HFFc6 (cell line): ENCODE measurements around the gene PHLDA3. TPM values are rescaled to one million over a fixed set of nuclear protein-coding genes. Genes with fewer than 3 reads are reported as not detected.

Experiments
- DNase-seq: peaks from one replicate; pipeline ENCODE4 v3.0.0-alpha.2; 2018
- H3K27ac Mint-ChIP-seq: 2 replicates; pipeline ENCODE4 v1.8.0; 2020; ENCODE audit warnings: mild to moderate bottlenecking, mixed read lengths
- H3K27me3 Mint-ChIP-seq: 2 replicates; pipeline ENCODE4 v1.8.0; 2021; ENCODE audit warnings: mild to moderate bottlenecking, moderate library complexity, mixed read lengths; ENCODE audit not compliant: insufficient read depth
- H3K36me3 Mint-ChIP-seq: 2 replicates; pipeline ENCODE4 v1.8.0; 2021; ENCODE audit warnings: low read depth, mixed read lengths
- H3K4me1 Mint-ChIP-seq: 2 replicates; pipeline ENCODE4 v1.8.0; 2020; ENCODE audit warnings: low read depth, mixed read lengths
- H3K4me3 Mint-ChIP-seq: 2 replicates; pipeline ENCODE4 v1.8.0; 2020; ENCODE audit warnings: mild to moderate bottlenecking, moderate library complexity, mixed read lengths
- H3K9me3 Mint-ChIP-seq: 2 replicates; pipeline ENCODE4 v1.8.0; 2020; ENCODE audit warnings: mild to moderate bottlenecking, mixed read lengths
- CTCF ChIP-seq: fragments of 200-600 bp; sonication (generic); IDR thresholded peaks from 2 replicates; pipeline ENCODE4 v1.5.0; 2021; ENCODE audit warnings: antibody characterized with exemption, mild to moderate bottlenecking
- total RNA-seq, 6 experiments: library from RNA; stranded (reverse); fragmentation: NEBNext Ultra II Directional; extraction: Animal tissue kit (Norgen Biotek cat#: 25700); gene quantifications; 2 replicates in 1 of 6; 3 replicates in 5 of 6; pipeline ENCODE4 v1.2.3, GENCODE V29; 2021

Gene PHLDA3
- total RNA-seq, 6 experiments from 2014 or later, result 101 to 113 (median 108) TPM

DNA sequence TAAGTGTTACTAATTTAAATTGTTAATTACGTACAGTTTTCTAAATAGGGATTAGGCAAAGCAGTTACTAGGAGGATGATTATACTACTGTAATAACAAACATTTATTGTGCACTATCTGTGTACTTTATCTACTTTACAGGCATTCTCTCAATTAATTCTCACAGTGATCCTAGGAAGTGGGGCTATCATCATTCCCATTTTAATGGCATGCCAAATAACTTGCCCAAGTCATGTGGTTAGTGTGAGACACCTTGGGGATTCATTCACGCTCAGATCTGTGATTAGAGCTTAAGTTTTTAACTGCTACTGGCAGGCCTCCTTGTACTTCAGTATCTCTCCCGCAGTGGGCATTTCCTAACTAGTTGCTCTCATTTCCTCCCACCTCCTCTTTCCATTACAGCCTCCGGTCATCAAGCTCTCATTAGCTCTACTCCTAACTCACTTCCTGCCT is 11.5 kb downstream of the PHLDA3 start:
- peaks cover 3% of the 10 kb centered on the region for H3K27me3 Mint-ChIP-seq
- no peak for DNase-seq
- H3K27ac Mint-ChIP-seq, result peak overlapping the region; percentile 97
- TF ChIP-seq CTCF, result no peak
- H3K9me3 Mint-ChIP-seq, result no peaks in the 10 kb centered on the region
- no peaks in the 10 kb centered on the region; the same call in 1 of the 2 replicates for H3K36me3 Mint-ChIP-seq
- H3K4me1 Mint-ChIP-seq, result peaks cover 83% of the 10 kb centered on the region
- peak overlapping the region; percentile 55 for H3K4me3 Mint-ChIP-seq

DNA sequence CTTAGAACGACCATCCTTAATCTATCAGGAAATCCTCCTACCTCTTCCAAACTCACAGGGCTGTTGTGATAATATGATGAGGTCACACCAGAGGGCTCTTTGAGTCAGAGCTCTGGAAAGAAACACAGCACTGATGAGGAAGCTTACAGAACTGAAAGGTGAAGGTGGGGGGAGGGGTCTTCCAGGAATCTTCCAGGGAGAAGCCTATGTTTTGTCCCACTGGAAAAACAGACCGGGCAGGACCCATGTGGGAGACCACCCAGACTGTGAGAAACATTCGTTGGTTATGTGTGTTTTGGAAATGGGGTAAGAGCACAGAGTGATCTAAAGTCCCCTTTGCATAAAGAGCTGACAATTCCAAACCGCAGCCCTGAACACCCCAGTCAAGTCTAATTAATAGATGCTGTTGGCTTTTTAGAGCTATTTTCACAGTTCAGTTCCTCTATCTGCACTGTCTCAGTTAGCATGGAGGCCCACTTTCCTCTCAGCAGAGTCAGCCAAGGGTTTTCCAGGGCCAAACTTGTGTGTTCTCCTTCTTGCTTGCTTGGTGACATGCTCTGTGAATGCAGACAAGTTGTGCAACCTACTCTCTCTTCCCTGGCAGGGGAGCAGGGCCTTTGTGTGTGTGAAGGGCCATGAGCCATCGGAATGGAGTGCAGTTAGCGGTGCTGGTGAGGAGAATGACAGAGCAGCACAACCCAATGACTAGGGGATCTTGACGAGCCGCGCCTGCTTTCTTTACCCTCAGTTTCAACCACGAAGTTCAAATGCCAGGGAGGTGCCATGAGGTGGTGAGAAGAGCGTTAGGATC is 12.3 kb downstream of the PHLDA3 start:
- Mint-ChIP-seq H3K9me3 (no peaks in the 10 kb centered on the region), H3K36me3 (no peaks in the 10 kb centered on the region; the same call in 1 of the 2 replicates), H3K27ac (peak overlapping the region; percentile 97), H3K4me3 (peak overlapping the region; percentile 55), H3K27me3 (peaks cover 3% of the 10 kb centered on the region), H3K4me1 (peaks cover 79% of the 10 kb centered on the region)
- peak; percentile 97 for DNase-seq
- no peak for TF ChIP-seq CTCF

- Mint-ChIP-seq H3K4me1 (peaks cover 79% of the 10 kb centered on the region), H3K27me3 (no peaks in the 10 kb centered on the region; the same call in 1 of the 2 replicates), H3K36me3 (no peaks in the 10 kb centered on the region; the same call in 1 of the 2 replicates), H3K4me3 (no peak overlapping the region), H3K27ac (peak overlapping the region; percentile 97; the same call in 1 of the 2 replicates), H3K9me3 (no peaks in the 10 kb centered on the region)
- DNase-seq, result no peak
- no peak for TF ChIP-seq CTCF
Measured at GRCh38 chr1:201455098-201455497, 13.9 kb downstream of the PHLDA3 start.

DNA sequence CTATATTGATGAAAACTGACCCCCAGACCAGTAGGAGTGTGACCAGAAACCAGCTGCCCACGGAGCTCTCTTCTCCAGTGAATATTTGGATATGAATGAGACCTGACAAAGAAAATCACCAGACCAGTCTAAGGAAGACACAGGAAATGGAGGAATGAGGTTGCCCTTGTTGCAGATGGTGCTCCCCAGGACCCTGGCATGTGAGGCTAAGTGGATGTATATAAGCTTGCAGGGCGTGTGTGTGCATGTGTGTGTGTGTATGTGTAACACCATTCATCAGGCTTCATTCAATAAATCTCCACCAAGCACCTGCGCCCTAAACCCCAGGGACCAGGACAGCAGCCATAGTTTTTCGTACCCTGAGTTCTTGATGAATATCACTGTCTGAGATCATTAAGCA is 14.4 kb downstream of the PHLDA3 start:
- TF ChIP-seq CTCF, result no peak
- Mint-ChIP-seq H3K4me1 (peaks cover 78% of the 10 kb centered on the region), H3K36me3 (no peaks in the 10 kb centered on the region; the same call in 1 of the 2 replicates), H3K9me3 (no peaks in the 10 kb centered on the region), H3K4me3 (no peak overlapping the region), H3K27me3 (no peaks in the 10 kb centered on the region; the same call in 1 of the 2 replicates), H3K27ac (no peak overlapping the region)
- DNase-seq, result no peak

GRCh38 chr1:201452866-201453265 is 16.1 kb downstream of the PHLDA3 start:
- H3K27me3 Mint-ChIP-seq, result peaks cover 1% of the 10 kb centered on the region
- H3K4me3 Mint-ChIP-seq, result no peak overlapping the region
- H3K36me3 Mint-ChIP-seq, result no peaks in the 10 kb centered on the region; the same call in 1 of the 2 replicates
- peaks cover 72% of the 10 kb centered on the region for H3K4me1 Mint-ChIP-seq
- H3K27ac Mint-ChIP-seq, result no peak overlapping the region
- DNase-seq, result no peak
- TF ChIP-seq CTCF, result no peak
- H3K9me3 Mint-ChIP-seq, result no peaks in the 10 kb centered on the region
